K562 (cell line): Measurements from ENCODE around the gene JMJD1C. TPM values are rescaled to one million over a fixed set of nuclear protein-coding genes. Genes with fewer than 3 reads are reported as not detected.
A peak's percentile ranks its signal among the peaks of the same experiment; 100 is the strongest.

Source experiments
- ASH1L ChIP-seq: fragments of 450-650 bp; IDR thresholded peaks from 2 replicates; pipeline ENCODE4 v1.6.1; 2018; ENCODE audit warnings: borderline replicate concordance, mild to moderate bottlenecking, low read depth; ENCODE audit not compliant: partially characterized antibody
- CEBPB ChIP-seq: fragments of 450-650 bp; IDR thresholded peaks from 2 replicates; pipeline ENCODE4 v1.6.1; 2016; ENCODE audit warnings: missing genetic modification characterization, missing compliant biosample characterization
- CREM ChIP-seq: IDR thresholded peaks from 2 replicates; pipeline ENCODE4 v1.6.1; 2014; ENCODE audit warnings: antibody characterized with exemption, low read depth
- ELF1 ChIP-seq: fragments of 200-800 bp; sonication (Bioruptor generic); IDR thresholded peaks from 2 replicates; pipeline ENCODE4 v1.6.1; 2016; ENCODE audit warnings: missing genetic modification characterization, missing compliant biosample characterization
- FOXJ3 ChIP-seq: sonication (generic); formaldehyde crosslinking; IDR thresholded peaks from 2 replicates; pipeline ENCODE4 v1.4.0; 2020; ENCODE audit warnings: mild to moderate bottlenecking, missing genetic modification reagents
- KDM2B ChIP-seq: fragments of 250-450 bp; sonication (Bioruptor Pico); IDR thresholded peaks from 2 replicates; pipeline ENCODE4 v1.8.0; 2021; ENCODE audit warnings: mild to moderate bottlenecking, moderate library complexity
- NFRKB ChIP-seq: fragments of 450-650 bp; IDR thresholded peaks from 2 replicates; pipeline ENCODE4 v1.6.1; 2016; ENCODE audit warnings: low read depth
- NR4A1 ChIP-seq, 2 experiments: fragments of 250-450 bp in 1 of 2; fragments of 450-650 bp in 1 of 2; sonication (Bioruptor Pico) in 1 of 2; IDR thresholded peaks; 2 replicates each; pipeline versions ENCODE4 v1.4.0 to v1.6.1; 2016 to 2020; ENCODE audit warnings: mild to moderate bottlenecking in 2 of 2, missing compliant biosample characterization in 1 of 2, missing genetic modification characterization in 1 of 2, moderate library complexity in 1 of 2
- PML ChIP-seq: IDR thresholded peaks from 2 replicates; pipeline ENCODE4 v1.6.1; 2012; ENCODE audit warnings: low read length, inconsistent platforms
- SIX5 ChIP-seq, 2 experiments: IDR thresholded peaks; 2 replicates each; pipeline ENCODE4 v1.6.1; 2011; ENCODE audit warnings: low read length in 2 of 2, borderline replicate concordance in 1 of 2, low read depth in 1 of 2, mild to moderate bottlenecking in 1 of 2, moderate library complexity in 1 of 2; ENCODE audit not compliant: insufficient read depth in 1 of 2
- SNIP1 ChIP-seq: fragments of 450-650 bp; IDR thresholded peaks from 2 replicates; pipeline ENCODE4 v1.7.1; 2017; ENCODE audit warnings: low read depth, mild to moderate bottlenecking
- SP1 ChIP-seq: sonication (generic); formaldehyde crosslinking; IDR thresholded peaks from 2 replicates; pipeline ENCODE4 v1.8.1; 2022; ENCODE audit warnings: mild to moderate bottlenecking, missing genetic modification reagents
- STAT5B ChIP-seq: fragments of 250-450 bp; sonication (Bioruptor Pico); IDR thresholded peaks from 2 replicates; pipeline ENCODE4 v1.8.0; 2021; ENCODE audit warnings: mild to moderate bottlenecking, inconsistent platforms
- TRIM24 ChIP-seq, 2 experiments: fragments of 450-650 bp; IDR thresholded peaks; 2 replicates each; pipeline ENCODE4 v1.6.1; 2016
- XRCC3 ChIP-seq: fragments of 450-650 bp; IDR thresholded peaks from 2 replicates; pipeline ENCODE4 v1.6.1; 2017; ENCODE audit warnings: mild to moderate bottlenecking, moderate library complexity
- ZKSCAN8 ChIP-seq: fragments of 200-800 bp; sonication (Bioruptor generic); IDR thresholded peaks from 2 replicates; pipeline ENCODE4 v1.6.1; 2016; ENCODE audit warnings: missing genetic modification characterization, missing compliant biosample characterization
- ZNF133 ChIP-seq: fragments of 250-450 bp; sonication (Bioruptor Pico); IDR thresholded peaks from 2 replicates; pipeline ENCODE4 v1.4.0; 2020; ENCODE audit warnings: mild to moderate bottlenecking
- ZNF444 ChIP-seq: fragments of 250-450 bp; sonication (Bioruptor Pico); IDR thresholded peaks from 2 replicates; pipeline ENCODE4 v1.4.0; 2020; ENCODE audit warnings: mild to moderate bottlenecking, moderate library complexity
- ZNF75A ChIP-seq: fragments of 450-650 bp; formaldehyde crosslinking; IDR thresholded peaks from 2 replicates; pipeline ENCODE4 v1.4.0; 2020; ENCODE audit warnings: mild to moderate bottlenecking
- polyA plus RNA-seq, 8 experiments: library from polyadenylated mRNA; depleted of rRNA in 4 of 8; stranded (reverse) in 5 of 8; unstranded in 3 of 8; fragments of >200 nt; fragmentation: Nextera tagmentation in 2 of 8; fragmentation: Illumina TruSeq in 1 of 8; extraction: Ambion mirVana in 2 of 8; extraction: Trizol in 1 of 8; gene quantifications; 2 replicates each; pipeline versions ENCODE4 v1.2.1 to v1.2.3, GENCODE V29; 2011 to 2014; ENCODE audit warnings: inconsistent platforms in 1 of 8, missing spikeins in 1 of 8
- total RNA-seq, 7 experiments: library from RNA; depleted of rRNA in 6 of 7; stranded (reverse); fragments of >200 nt in 6 of 7; fragmentation: Illumina TruSeq in 2 of 7; extraction: Trizol in 2 of 7; gene quantifications; 2 replicates each; pipeline versions ENCODE4 v1.2.1 to v1.2.3, GENCODE V29; 2011 to 2021; ENCODE audit warnings: low replicate concordance in 1 of 7
- TF ChIP-seq, protein P1 (sequence below): fragments of 250-450 bp; sonication (Bioruptor Pico); IDR thresholded peaks from 2 replicates; pipeline ENCODE4 v1.8.0; 2022; ENCODE audit warnings: moderate library complexity, mild to moderate bottlenecking, inconsistent platforms
- TF ChIP-seq, protein P2 (sequence below): fragments of 250-450 bp; sonication (Bioruptor Pico); IDR thresholded peaks from 2 replicates; pipeline ENCODE4 v1.8.0; 2021; ENCODE audit warnings: moderate library complexity, mild to moderate bottlenecking, inconsistent platforms
- TF ChIP-seq, protein P3 (sequence below): fragments of 250-450 bp; sonication (Bioruptor Pico); IDR thresholded peaks from 2 replicates; pipeline ENCODE4 v1.5.0; 2021
- TF ChIP-seq, protein P4 (sequence below): sonication (generic); formaldehyde crosslinking; IDR thresholded peaks from 2 replicates; pipeline ENCODE4 v1.8.0; 2022; ENCODE audit warnings: mild to moderate bottlenecking, missing genetic modification reagents
- TF ChIP-seq, protein P5 (sequence below): sonication (generic); formaldehyde crosslinking; IDR thresholded peaks from 2 replicates; pipeline ENCODE4 v1.8.1; 2022; ENCODE audit warnings: missing genetic modification reagents

Gene JMJD1C
- total and polyA plus RNA-seq, 9 of the 15 experiments (the other 6 are each of a cell fraction or from before 2014, with no cell fraction given) = 25.3 to 68.0 (median 47.2) TPM

DNA sequence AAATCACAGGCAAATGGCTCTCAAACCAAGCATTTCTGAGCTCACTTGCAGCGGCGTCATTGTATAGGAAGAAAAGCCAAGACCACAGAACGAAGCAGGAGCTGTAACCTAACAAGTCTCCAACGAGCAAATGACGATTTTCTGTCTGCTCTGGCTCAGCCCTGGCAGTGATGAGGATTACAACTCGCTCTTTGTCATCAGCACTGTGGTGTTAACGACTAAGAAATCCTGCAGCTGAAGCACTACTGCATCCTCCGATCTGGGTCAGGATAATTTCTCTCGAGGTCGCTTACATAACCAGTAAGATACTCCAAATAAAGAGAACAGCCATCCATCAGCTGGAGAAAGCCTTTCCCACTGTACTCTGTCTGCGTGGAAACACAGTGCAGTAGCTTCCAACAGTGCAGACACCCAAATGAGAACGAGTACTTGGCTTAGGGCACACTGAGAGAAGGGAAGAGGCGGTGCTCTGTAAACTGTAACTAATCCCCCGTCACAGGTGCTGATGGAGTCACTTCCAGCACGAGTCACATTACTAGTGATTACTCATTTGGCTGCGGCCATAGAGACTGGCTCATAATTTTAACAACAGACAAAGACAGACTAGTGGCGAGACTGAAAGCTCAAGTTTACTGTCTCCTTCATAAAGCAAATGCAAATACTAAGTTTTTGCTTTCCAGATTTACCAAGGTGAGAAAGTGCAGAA is 196.8 kb downstream of the JMJD1C start (continued):
- TF ChIP-seq ZKSCAN8 (no peak), ZNF444 (CRISPR knock-in tag) (no peak), CREM (peak; percentile 85), ELF1 (no peak), NFRKB (peak; percentile 50), FOXJ3 (CRISPR knock-in tag) (no peak), XRCC3 (no peak), ASH1L (no peak), TRIM24 (IDR thresholded peaks at IDR 0.05) (peak in 1 of 2 experiments; percentile 70; a peak in 1 of 4 replicates), NR4A1 (CRISPR knock-in tag; IDR thresholded peaks at IDR 0.05) (no peak), NR4A1 (tag; IDR thresholded peaks at IDR 0.05) (peak; percentile 36; the same call in 1 of the 2 replicates), STAT5B (CRISPR knock-in tag) (no peak), CEBPB (0 out of 2 replicates have a peak, but pooled peaks have one; percentile 38), SIX5 (IDR thresholded peaks at IDR 0.05; ENCODE audit: borderline replicate concordance in 1 of 2, insufficient read depth in 1 of 2, low read depth in 1 of 2, low read length in 2 of 2) (no peak), ZNF133 (CRISPR knock-in tag) (no peak), ZNF75A (CRISPR knock-in tag) (peak; percentile 52; the same call in 1 of the 2 replicates), SNIP1 (no peak), PML (peak; percentile 96), SP1 (CRISPR knock-in tag) (peak; percentile 83), KDM2B (no peak)
- TF ChIP-seq, protein P1, sequence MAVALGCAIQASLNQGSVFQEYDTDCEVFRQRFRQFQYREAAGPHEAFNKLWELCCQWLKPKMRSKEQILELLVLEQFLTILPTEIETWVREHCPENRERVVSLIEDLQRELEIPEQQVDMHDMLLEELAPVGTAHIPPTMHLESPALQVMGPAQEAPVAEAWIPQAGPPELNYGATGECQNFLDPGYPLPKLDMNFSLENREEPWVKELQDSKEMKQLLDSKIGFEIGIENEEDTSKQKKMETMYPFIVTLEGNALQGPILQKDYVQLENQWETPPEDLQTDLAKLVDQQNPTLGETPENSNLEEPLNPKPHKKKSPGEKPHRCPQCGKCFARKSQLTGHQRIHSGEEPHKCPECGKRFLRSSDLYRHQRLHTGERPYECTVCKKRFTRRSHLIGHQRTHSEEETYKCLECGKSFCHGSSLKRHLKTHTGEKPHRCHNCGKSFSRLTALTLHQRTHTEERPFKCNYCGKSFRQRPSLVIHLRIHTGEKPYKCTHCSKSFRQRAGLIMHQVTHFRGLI = no peak
- TF ChIP-seq, protein P2, sequence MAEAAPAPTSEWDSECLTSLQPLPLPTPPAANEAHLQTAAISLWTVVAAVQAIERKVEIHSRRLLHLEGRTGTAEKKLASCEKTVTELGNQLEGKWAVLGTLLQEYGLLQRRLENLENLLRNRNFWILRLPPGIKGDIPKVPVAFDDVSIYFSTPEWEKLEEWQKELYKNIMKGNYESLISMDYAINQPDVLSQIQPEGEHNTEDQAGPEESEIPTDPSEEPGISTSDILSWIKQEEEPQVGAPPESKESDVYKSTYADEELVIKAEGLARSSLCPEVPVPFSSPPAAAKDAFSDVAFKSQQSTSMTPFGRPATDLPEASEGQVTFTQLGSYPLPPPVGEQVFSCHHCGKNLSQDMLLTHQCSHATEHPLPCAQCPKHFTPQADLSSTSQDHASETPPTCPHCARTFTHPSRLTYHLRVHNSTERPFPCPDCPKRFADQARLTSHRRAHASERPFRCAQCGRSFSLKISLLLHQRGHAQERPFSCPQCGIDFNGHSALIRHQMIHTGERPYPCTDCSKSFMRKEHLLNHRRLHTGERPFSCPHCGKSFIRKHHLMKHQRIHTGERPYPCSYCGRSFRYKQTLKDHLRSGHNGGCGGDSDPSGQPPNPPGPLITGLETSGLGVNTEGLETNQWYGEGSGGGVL (CRISPR knock-in tag) = no peak
- TF ChIP-seq, protein P3, sequence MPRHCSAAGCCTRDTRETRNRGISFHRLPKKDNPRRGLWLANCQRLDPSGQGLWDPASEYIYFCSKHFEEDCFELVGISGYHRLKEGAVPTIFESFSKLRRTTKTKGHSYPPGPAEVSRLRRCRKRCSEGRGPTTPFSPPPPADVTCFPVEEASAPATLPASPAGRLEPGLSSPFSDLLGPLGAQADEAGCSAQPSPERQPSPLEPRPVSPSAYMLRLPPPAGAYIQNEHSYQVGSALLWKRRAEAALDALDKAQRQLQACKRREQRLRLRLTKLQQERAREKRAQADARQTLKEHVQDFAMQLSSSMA (CRISPR knock-in tag) = no peak
- TF ChIP-seq, protein P4, sequence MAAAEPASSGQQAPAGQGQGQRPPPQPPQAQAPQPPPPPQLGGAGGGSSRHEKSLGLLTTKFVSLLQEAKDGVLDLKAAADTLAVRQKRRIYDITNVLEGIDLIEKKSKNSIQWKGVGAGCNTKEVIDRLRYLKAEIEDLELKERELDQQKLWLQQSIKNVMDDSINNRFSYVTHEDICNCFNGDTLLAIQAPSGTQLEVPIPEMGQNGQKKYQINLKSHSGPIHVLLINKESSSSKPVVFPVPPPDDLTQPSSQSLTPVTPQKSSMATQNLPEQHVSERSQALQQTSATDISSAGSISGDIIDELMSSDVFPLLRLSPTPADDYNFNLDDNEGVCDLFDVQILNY (CRISPR knock-in tag) = no peak
- TF ChIP-seq, protein P5, sequence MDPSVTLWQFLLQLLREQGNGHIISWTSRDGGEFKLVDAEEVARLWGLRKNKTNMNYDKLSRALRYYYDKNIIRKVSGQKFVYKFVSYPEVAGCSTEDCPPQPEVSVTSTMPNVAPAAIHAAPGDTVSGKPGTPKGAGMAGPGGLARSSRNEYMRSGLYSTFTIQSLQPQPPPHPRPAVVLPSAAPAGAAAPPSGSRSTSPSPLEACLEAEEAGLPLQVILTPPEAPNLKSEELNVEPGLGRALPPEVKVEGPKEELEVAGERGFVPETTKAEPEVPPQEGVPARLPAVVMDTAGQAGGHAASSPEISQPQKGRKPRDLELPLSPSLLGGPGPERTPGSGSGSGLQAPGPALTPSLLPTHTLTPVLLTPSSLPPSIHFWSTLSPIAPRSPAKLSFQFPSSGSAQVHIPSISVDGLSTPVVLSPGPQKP (CRISPR knock-in tag) = no peak
